ENCODE data around the gene SNX25.

GRCh38 chr4:185256446-185256845, 47.0 kb downstream of the SNX25 start:
- no peak for TF ChIP-seq POLR2A (IDR thresholded peaks at IDR 0.05; ENCODE audit: low read depth, low read length)
- TF ChIP-seq POLR2AphosphoS5 (IDR thresholded peaks at IDR 0.05; ENCODE audit: low read depth, low read length): no peak
- TF ChIP-seq TAF1 (IDR thresholded peaks at IDR 0.05; ENCODE audit: low read depth, low read length): no peak
- TF ChIP-seq POU2F2 (IDR thresholded peaks at IDR 0.05; ENCODE audit: low read depth, low read length): no peak
